Measurements from ENCODE around the gene SFMBT2.
"Not testable (repeated sequence)": the region's sequence is repeated elsewhere in the genome, so short reads cannot be mapped to it uniquely, and the experiment has no call there.

Gene SFMBT2

GRCh38 chr10:7225133-7225532, 185.7 kb downstream of the SFMBT2 start:
- DNase-seq (ENCODE audit: low read depth): no peak

- DNase-seq (ENCODE audit: low read depth): no peak
Observed at GRCh38 chr10:7218968-7219367, 191.9 kb downstream of the SFMBT2 start.

GRCh38 chr10:7212696-7213095, 198.1 kb downstream of the SFMBT2 start:
- not testable (repeated sequence) for DNase-seq (ENCODE audit: low read depth)

GRCh38 chr10:7211857-7212577, 198.8 kb downstream of the SFMBT2 start:
- no peak for DNase-seq (ENCODE audit: low read depth)

GRCh38 chr10:7210516-7210915, 200.3 kb downstream of the SFMBT2 start:
- DNase-seq (ENCODE audit: low read depth): no peak

- DNase-seq (ENCODE audit: low read depth): no peak
Observed at GRCh38 chr10:7209458-7209857, 201.4 kb downstream of the SFMBT2 start.

GRCh38 chr10:7206412-7207100, 204.3 kb downstream of the SFMBT2 start:
- no peak for DNase-seq (ENCODE audit: low read depth)

- no peak for DNase-seq (ENCODE audit: low read depth)
Observed at GRCh38 chr10:7205656-7206055, 205.2 kb downstream of the SFMBT2 start.

- DNase-seq (ENCODE audit: low read depth): no peak
Observed at GRCh38 chr10:7202793-7203355, 208.0 kb downstream of the SFMBT2 start.

GRCh38 chr10:7199152-7199760, 211.6 kb downstream of the SFMBT2 start:
- no peak for DNase-seq (ENCODE audit: low read depth)

- DNase-seq (ENCODE audit: low read depth): no peak
Observed at GRCh38 chr10:7196284-7196683, 214.6 kb downstream of the SFMBT2 start.

- DNase-seq (ENCODE audit: low read depth): no peak
Observed at GRCh38 chr10:7195118-7195517, 215.7 kb downstream of the SFMBT2 start.

GRCh38 chr10:7194571-7194970, 216.3 kb downstream of the SFMBT2 start:
- no peak for DNase-seq (ENCODE audit: low read depth)

- DNase-seq (ENCODE audit: low read depth): no peak
Observed at GRCh38 chr10:7193369-7193768, 217.5 kb downstream of the SFMBT2 start.

GRCh38 chr10:7192831-7193361, 217.9 kb downstream of the SFMBT2 start:
- DNase-seq (ENCODE audit: low read depth): peak; percentile 23

GRCh38 chr10:7192061-7192460, 218.8 kb downstream of the SFMBT2 start:
- DNase-seq (ENCODE audit: low read depth): no peak

- DNase-seq (ENCODE audit: low read depth): not testable (repeated sequence)
Observed at GRCh38 chr10:7190772-7191171, 220.1 kb downstream of the SFMBT2 start.

GRCh38 chr10:7189909-7190308, 220.9 kb downstream of the SFMBT2 start:
- no peak for DNase-seq (ENCODE audit: low read depth)

GRCh38 chr10:7188456-7189050, 222.3 kb downstream of the SFMBT2 start:
- no peak for DNase-seq (ENCODE audit: low read depth)

GRCh38 chr10:7186387-7187018, 224.3 kb downstream of the SFMBT2 start:
- DNase-seq (ENCODE audit: low read depth): no peak

GRCh38 chr10:7185367-7185690, 225.5 kb downstream of the SFMBT2 start:
- DNase-seq (ENCODE audit: low read depth): no peak
